IPS-18a (cell line): ENCODE data around the gene GPER1.

ENCODE experiments used
- H3K27ac ChIP-seq: one replicate; pipeline ENCODE4 v1.5.1; 2013; ENCODE audit warnings: low read length
- H3K27me3 ChIP-seq: one replicate; pipeline ENCODE4 v1.6.1; 2013; ENCODE audit warnings: mild to moderate bottlenecking, low read length; ENCODE audit not compliant: control insufficient read depth, insufficient read depth
- H3K36me3 ChIP-seq: one replicate; pipeline ENCODE4 v1.6.1; 2013; ENCODE audit warnings: low read depth, low read length; ENCODE audit not compliant: control insufficient read depth
- H3K4me1 ChIP-seq: one replicate; pipeline ENCODE4 v1.6.1; 2013; ENCODE audit warnings: low read depth, low read length; ENCODE audit not compliant: control insufficient read depth
- H3K4me3 ChIP-seq: one replicate; pipeline ENCODE4 v1.5.1; 2013; ENCODE audit warnings: low read length
- H3K9ac ChIP-seq: one replicate; pipeline ENCODE4 v1.6.1; 2013; ENCODE audit warnings: mild to moderate bottlenecking, low read length, moderate library complexity
- H3K9me3 ChIP-seq: one replicate; pipeline ENCODE4 v1.6.1; 2013; ENCODE audit warnings: low read depth, low read length; ENCODE audit not compliant: control insufficient read depth

GPER1 gene

DNA sequence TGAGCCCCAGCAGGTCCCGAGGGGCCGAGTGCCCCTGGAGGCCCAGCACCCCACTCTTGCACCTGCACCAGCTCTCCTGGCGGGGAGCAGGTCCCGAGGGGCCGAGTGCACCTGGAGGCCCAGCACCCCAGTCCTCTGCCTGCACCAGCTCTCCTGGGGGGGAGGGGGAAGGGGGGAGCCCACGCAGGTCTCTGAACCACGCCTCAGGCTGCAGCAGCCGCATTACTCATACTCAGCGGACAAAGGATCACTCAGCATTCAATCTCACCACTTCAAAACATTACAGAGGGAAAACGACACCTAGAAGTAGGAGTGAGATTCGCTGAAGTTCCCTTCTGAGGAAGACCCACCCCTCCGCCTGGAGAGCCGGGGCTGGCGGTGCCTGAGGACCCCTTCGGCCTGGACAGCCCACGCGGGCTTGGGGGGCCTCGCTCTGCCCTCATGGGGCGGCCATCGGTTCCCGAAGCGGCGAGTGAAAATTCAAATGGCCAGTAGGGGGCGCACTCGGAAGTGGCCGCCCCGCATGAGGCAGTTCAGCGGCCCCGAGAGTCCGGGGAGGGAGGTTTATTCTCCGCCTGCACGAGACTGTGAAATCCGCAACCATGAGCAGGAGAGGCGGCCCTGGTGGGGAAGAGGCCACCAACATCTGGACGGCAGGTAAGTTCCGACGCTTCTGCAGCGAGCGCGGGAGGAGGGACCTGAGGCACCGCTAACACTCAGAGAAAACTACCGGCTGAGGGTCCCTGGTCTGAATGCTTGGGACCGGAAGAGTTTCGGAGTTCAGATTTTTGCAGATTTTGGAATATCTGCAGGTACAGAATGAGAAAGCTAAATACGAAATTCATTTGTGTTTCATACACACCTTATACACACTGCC, 1.1 kb upstream of the GPER1 start:
- H3K9me3 ChIP-seq, result no peaks in the 10 kb centered on the region
- no peaks in the 10 kb centered on the region for H3K27me3 ChIP-seq
- peak overlapping the region; percentile 55 for H3K4me3 ChIP-seq
- no peaks in the 10 kb centered on the region for H3K36me3 ChIP-seq
- H3K4me1 ChIP-seq, result peaks cover 11% of the 10 kb centered on the region
- H3K9ac ChIP-seq, result peak overlapping the region; percentile 3
- H3K27ac ChIP-seq, result no peak overlapping the region

DNA sequence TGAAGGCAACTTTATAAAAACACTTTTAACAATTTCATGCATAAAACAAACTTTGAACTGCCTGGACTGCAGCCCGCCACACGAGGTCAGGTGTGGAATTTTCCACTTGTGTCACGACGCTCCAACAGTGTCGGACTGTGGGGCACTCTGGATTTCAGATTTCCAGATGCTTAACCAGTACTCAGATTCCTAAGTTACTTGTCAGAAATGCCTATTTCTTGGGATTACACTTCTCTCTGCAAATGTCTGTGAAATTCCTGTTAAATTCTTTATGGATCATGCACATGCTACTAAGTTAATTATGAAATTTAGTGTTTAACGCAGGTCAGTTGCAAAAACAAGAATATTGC, 473 bp upstream of the GPER1 start:
- no peaks in the 10 kb centered on the region for H3K27me3 ChIP-seq
- no peak overlapping the region for H3K9ac ChIP-seq
- H3K4me1 ChIP-seq, result peaks cover 11% of the 10 kb centered on the region
- no peak overlapping the region for H3K27ac ChIP-seq
- H3K4me3 ChIP-seq, result peak overlapping the region; percentile 55
- H3K9me3 ChIP-seq, result no peaks in the 10 kb centered on the region
- H3K36me3 ChIP-seq, result no peaks in the 10 kb centered on the region

DNA sequence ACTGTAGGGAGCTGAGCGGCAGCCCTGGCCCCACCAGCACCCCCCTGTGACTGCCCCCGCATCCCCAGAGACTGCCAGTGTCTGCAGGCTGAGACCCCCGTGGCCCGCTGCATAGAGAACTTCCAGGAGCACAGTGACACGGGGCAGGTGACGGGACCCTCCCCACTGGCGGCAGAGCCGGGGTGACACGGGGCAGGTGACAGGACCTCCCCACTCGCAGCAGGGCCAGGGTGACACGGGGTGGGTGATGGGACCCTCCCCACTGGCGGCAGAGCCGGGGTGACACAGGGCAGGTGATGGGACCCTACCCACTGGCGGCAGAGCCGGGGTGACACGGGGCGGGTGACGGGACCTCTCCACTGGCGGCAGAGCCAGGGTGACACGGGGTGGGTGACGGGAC, 2.3 kb downstream of the GPER1 start:
- H3K9me3 ChIP-seq, result no peaks in the 10 kb centered on the region
- no peak overlapping the region for H3K27ac ChIP-seq
- H3K9ac ChIP-seq, result no peak overlapping the region
- peaks cover 11% of the 10 kb centered on the region for H3K4me1 ChIP-seq
- no peak overlapping the region for H3K4me3 ChIP-seq
- H3K36me3 ChIP-seq, result no peaks in the 10 kb centered on the region
- no peaks in the 10 kb centered on the region for H3K27me3 ChIP-seq

DNA sequence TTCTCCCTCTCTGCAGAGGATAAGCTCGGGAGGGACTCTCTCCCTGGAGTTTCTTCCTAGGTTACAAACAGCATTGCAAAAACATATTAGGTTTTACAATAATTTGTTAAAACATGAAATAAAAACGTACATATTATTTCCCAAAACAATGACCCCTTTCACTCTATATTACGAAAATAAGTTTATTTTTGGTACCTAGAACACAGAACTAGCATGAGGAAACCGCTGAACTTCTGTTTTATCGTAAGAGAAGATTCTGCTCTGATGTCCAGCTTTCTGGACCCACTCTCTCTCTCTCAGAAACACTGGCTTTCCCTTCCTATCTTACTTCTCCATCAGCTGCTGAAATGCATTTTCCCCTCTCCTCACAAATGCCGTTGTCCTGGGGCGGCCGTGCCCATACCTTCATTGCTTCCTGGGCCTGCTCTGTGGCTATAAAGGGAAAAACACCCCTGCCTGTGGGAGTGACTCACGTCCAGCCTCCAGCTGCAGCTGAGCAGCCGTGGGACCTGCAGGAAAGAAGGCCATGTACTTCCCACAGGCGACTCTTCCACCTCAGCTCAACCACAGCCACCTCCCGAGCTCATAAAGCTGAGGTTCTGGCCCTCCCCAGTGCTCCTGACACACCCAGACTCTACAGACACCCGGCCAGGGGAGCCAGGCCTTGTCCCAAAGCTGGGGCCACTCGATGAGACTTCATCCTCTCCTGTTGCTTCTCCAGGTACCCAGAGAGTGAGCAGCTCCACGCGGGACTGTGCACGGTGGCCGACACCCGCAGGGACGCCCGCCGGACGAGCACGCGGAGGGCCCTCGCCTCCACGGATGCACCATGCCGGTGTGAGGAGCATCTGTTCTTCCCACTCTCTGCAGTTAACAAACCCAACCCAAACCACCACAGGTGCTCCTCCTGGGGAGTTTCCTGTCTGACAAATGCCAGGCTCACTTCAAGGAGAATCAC, 3.1 kb downstream of the GPER1 start:
- Histone ChIP-seq H3K36me3 (no peaks in the 10 kb centered on the region), H3K27ac (no peak overlapping the region), H3K27me3 (no peaks in the 10 kb centered on the region), H3K9me3 (no peaks in the 10 kb centered on the region), H3K9ac (no peak overlapping the region), H3K4me1 (peaks cover 11% of the 10 kb centered on the region), H3K4me3 (no peak overlapping the region)

DNA sequence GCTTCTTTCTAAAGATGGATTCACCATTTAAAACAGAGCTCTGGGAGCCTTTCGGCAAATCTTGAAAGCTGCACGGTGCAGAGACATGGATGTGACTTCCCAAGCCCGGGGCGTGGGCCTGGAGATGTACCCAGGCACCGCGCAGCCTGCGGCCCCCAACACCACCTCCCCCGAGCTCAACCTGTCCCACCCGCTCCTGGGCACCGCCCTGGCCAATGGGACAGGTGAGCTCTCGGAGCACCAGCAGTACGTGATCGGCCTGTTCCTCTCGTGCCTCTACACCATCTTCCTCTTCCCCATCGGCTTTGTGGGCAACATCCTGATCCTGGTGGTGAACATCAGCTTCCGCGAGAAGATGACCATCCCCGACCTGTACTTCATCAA, 3.7 kb downstream of the GPER1 start:
- H3K9me3 ChIP-seq, result no peaks in the 10 kb centered on the region
- H3K4me1 ChIP-seq, result peaks cover 8% of the 10 kb centered on the region
- H3K27me3 ChIP-seq, result no peaks in the 10 kb centered on the region
- no peak overlapping the region for H3K4me3 ChIP-seq
- H3K27ac ChIP-seq, result no peak overlapping the region
- no peaks in the 10 kb centered on the region for H3K36me3 ChIP-seq
- no peak overlapping the region for H3K9ac ChIP-seq

DNA sequence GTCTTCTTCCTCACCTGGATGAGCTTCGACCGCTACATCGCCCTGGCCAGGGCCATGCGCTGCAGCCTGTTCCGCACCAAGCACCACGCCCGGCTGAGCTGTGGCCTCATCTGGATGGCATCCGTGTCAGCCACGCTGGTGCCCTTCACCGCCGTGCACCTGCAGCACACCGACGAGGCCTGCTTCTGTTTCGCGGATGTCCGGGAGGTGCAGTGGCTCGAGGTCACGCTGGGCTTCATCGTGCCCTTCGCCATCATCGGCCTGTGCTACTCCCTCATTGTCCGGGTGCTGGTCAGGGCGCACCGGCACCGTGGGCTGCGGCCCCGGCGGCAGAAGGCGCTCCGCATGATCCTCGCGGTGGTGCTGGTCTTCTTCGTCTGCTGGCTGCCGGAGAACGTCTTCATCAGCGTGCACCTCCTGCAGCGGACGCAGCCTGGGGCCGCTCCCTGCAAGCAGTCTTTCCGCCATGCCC, 4.3 kb downstream of the GPER1 start:
- Histone ChIP-seq H3K27ac (no peak overlapping the region), H3K36me3 (no peaks in the 10 kb centered on the region), H3K9me3 (no peaks in the 10 kb centered on the region), H3K27me3 (no peaks in the 10 kb centered on the region), H3K4me3 (no peak overlapping the region), H3K4me1 (peaks cover 6% of the 10 kb centered on the region), H3K9ac (no peak overlapping the region)

DNA sequence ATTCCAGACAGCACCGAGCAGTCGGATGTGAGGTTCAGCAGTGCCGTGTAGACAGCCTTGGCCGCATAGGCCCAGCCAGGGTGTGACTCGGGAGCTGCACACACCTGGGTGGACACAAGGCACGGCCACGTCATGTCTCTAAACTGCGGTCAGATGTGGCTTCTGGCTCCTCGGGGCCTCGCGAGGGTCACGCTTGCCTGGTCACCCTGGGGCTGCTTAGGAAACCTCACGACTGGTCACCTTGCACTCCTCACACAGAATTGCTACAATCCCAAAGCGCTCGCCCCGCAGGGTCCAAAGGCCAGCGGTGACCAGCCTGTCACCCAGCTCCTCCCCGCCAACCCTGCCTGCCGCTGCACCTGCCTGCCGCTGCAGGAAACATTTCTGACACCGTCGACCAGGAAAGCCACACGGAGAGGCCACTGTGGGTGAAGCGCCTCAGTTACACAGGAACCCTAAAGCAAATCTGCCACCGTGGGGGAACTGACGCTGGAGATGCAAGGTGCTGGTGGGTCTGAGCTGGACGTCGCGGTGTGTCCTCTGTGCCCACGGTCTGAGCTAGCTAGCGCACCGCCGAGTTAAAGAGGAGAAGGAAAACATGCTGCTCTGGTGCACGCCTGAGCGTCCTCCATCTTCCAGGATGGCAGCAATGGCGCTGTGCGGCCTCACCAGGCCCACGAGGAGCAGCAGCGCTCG, 5.0 kb downstream of the GPER1 start:
- no peak overlapping the region for H3K4me3 ChIP-seq
- H3K9ac ChIP-seq, result no peak overlapping the region
- H3K27me3 ChIP-seq, result no peaks in the 10 kb centered on the region
- no peaks in the 10 kb centered on the region for H3K36me3 ChIP-seq
- H3K9me3 ChIP-seq, result no peaks in the 10 kb centered on the region
- H3K27ac ChIP-seq, result no peak overlapping the region
- no peaks in the 10 kb centered on the region for H3K4me1 ChIP-seq

DNA sequence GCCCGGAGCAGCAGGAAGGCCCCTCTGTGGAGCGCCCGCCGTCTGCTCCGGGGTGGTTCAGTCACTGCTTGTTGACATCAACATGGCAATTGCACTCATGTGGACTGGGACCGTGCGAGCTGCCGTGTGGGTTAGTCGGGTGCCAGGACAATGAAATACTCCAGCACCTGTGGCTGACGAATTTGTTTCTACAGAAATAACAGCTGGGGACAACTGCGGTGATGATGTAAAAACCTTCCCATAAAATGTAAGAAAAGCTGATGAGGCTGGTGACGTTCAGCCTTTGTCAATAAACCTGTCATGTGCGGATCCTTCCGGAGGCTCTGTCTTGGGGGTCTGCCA, 5.6 kb downstream of the GPER1 start:
- Histone ChIP-seq H3K9me3 (no peaks in the 10 kb centered on the region), H3K9ac (no peak overlapping the region), H3K27me3 (no peaks in the 10 kb centered on the region), H3K27ac (no peak overlapping the region), H3K4me3 (no peak overlapping the region), H3K4me1 (no peaks in the 10 kb centered on the region), H3K36me3 (no peaks in the 10 kb centered on the region)

DNA sequence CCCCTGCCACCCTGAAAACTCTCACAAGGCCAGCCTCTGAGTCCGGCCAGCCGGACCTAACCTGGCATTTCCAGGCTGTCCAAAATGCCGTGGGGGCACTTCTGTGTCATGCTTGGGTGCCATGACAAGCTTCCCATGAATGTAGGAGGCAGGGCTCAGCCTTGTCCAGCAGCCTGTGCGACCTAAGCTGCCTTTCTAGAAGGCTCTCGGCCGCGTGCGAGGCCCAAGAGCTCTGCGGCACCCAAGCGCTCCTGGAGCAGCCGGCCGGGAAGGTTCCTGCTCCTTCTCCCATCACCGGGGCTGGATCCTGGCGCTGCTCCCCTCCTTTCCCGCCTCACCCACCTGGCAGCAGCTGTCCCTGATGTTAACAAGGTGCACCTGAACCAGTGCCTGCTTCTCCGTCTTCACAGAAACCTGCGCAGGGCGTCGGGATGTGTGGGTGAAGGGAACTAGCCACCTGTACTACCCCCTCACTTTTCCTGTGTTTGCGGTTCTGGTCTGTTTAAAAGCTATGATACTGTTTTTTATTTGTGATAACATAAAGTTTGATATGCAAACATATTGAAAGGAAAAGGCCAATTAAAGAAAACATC, 6.1 kb downstream of the GPER1 start:
- H3K4me3 ChIP-seq, result no peak overlapping the region
- no peaks in the 10 kb centered on the region for H3K36me3 ChIP-seq
- no peaks in the 10 kb centered on the region for H3K4me1 ChIP-seq
- H3K9ac ChIP-seq, result no peak overlapping the region
- H3K9me3 ChIP-seq, result no peaks in the 10 kb centered on the region
- H3K27me3 ChIP-seq, result no peaks in the 10 kb centered on the region
- H3K27ac ChIP-seq, result no peak overlapping the region

DNA sequence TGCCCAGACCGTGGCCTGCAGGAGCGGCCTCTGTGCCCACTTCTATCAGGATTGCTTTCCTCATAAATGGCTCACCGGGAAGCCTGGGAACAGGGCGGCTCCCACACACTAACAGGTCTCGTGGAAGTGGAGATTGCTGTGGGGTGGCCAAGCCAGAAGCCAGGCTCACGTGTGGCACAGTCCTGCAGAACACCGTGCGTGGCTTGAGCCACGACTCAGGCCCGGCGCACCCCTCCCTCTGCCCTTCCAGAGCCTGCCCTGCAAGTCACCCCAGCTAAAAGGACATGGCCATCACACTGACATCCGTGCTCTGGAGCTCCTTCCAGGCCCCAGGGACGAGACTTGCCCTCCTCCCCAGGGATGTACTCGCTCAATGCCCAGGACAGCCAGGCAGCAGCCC, 7.0 kb downstream of the GPER1 start:
- Histone ChIP-seq H3K36me3 (no peaks in the 10 kb centered on the region), H3K4me3 (no peak overlapping the region), H3K27ac (no peak overlapping the region), H3K4me1 (no peaks in the 10 kb centered on the region), H3K27me3 (no peaks in the 10 kb centered on the region), H3K9ac (no peak overlapping the region), H3K9me3 (no peaks in the 10 kb centered on the region)

DNA sequence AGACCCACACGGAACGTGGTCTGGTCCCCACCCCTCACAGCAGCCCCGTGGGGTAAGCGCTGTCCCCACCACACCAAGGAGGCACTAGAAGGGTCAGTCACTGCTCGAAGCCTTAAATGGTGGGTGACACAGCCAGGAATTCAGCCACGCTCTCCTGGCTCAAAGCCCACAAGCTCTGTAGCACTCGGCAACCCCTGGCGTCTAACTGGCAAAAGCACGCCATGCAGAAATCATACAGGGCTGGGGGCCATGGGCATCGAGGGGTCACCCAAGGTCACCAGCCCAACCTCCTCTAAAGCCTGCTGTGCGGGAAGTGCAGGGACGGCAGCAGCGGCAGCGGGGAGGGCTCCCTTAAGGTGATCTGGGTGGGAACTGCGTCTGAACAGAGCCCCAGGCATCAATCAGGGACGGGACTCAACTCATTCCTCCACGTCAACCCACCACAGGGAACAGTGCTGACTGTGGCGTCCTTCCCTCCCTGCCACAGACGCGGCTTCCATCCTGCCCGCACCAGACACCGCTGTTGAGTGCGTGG, 7.8 kb downstream of the GPER1 start:
- Histone ChIP-seq H3K9me3 (no peaks in the 10 kb centered on the region), H3K27ac (no peak overlapping the region), H3K4me1 (no peaks in the 10 kb centered on the region), H3K36me3 (no peaks in the 10 kb centered on the region), H3K4me3 (no peak overlapping the region), H3K27me3 (no peaks in the 10 kb centered on the region), H3K9ac (no peak overlapping the region)
